IPS DF 4.7 (cell line): Measurements from ENCODE around the gene TTC21A.
"Not testable (repeated sequence)": the region's sequence is repeated elsewhere in the genome, so short reads cannot be mapped to it uniquely, and the experiment has no call there.

Experiments used
- DNase-seq: peaks from one replicate; pipeline ENCODE4 v3.0.0-alpha.2; 2013; ENCODE audit warnings: low spot score; ENCODE audit errors: extremely low read depth

Gene TTC21A

GRCh38 chr3:39149498-39150147 is 42.1 kb downstream of the TTC21A start:
- DNase-seq = no peak

DNA sequence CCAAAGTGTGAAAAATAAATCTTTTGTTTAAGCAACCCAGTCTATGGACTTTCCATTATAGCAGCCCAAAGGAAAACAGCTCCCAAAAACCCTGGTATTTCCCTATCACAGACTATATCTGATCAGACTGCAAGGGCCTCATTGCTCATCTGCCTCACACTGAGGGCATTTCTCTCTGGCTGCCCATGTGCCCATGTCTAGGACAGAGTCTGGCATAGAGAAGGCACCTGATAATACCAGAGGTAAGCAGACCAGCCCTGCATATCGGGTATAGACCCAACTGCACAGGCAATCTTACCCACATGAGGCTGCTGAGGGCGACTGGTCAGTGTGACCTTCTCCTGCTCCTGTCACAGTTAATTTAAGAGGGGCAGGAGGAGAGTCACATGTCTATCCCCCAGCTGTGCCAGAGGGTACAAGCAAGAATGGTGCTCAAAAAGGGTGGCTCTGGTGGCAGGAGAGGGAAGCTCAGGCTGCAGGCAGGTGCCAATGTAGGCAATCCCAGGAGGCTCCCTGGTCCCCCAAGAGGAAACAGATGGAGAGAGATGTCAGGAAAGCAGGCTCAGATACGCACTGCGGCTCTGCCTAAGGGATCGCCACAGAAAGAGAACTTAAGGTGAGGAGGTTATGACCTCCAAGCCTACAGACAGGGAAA is 42.8 kb downstream of the TTC21A start:
- DNase-seq = no peak

DNA sequence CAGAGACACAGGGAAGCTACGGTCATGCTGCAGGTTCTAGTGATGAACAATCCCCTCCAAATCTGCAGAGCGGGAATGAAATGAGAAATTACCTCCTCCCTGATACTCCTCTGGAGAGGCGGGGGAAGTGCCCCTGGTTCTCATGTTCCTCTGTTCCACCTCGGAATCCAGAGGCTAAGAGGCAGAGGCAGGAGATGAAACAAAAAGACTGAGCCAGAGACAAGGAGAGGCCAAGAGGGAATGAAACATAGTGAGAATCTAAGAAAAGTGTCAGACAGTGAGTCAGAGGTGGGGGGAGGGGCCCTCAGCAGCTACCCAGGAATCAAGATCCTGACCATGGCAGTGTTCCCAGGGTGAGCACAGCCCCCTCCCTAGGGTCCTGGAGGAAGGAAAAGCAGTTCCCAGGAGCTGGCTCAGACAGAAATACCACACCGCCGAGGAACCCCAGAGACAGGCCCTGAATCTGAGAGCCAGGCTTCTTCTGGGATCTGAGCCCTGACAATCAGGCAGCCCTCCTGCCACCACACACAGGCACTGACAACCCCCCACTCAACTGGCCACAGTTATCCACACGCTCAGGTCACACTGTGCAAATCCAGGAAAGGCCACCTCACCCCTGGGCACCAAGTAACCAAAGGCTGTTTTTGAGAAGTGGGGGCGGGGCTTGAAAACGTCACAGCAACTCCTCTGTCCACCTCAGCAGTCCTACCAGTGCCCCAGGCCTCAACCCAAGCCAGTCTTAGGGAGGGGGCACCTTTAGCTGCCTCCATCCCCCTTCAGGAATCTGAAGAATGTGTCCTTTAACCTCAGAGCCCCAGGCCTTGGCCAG is 43.5 kb downstream of the TTC21A start:
- DNase-seq = no peak

GRCh38 chr3:39153977-39154279 is 46.4 kb downstream of the TTC21A start:
- no peak for DNase-seq

DNA sequence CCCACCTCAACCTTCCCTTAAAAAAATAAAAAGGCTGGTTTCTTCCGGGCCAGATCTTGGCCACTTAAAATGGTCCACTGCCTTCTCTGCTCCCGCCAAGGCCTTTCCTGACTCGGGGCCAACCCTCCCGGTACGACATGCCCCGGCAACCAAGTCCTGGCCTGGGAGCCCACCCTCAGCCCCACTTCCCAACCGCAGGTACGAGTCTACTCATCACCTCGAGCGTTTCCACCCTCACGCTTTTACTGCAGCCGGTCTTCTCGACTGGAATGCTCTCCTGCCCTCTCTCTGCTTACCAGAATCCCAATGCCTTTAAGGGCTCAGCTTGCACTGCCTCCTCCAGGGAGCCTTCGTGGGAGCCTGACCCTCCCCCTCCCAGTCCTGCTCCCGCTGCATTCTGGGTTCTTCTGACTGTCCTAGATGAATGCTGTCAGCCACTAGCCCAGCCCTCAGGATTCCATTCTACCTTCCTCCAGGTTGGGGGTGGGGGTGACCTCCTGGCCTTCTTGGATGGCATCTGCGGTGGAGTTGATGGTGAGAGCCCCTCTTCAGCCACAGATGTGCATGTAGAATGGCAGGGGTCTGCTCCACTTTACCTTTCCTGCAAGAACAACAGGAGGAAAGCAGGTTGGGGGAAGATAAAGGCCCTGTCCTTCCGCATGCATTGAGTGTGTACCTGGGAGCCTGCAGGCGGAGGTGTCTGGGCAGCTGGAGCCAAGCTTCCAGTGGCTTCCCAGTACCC is 47.0 kb downstream of the TTC21A start:
- no peak for DNase-seq

- DNase-seq = no peak
These were observed 48.9 kb downstream of the TTC21A start for GRCh38 chr3:39156421-39156820.

DNA sequence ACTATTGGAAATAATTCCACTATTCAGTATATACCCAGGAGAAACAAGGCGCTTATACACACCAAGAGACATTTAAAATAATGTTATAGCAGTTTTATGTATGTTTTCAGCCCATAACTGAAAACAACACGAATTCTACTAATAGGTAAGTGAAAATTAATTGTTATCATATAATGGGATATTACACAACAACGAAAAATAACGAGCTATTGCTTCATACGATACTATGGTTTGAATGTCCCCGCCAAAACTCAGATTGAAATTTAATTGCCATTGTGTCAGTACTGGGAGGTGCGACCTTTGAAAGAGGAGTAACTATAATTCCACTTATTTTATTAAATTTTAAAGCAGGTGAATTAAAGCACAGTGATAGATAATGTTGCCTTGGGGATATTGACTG is 49.9 kb downstream of the TTC21A start:
- no peak for DNase-seq

- no peak for DNase-seq
These were observed 50.8 kb downstream of the TTC21A start for GRCh38 chr3:39158148-39158715.

- no peak for DNase-seq
These were observed 56.9 kb downstream of the TTC21A start for GRCh38 chr3:39164414-39164813.

DNA sequence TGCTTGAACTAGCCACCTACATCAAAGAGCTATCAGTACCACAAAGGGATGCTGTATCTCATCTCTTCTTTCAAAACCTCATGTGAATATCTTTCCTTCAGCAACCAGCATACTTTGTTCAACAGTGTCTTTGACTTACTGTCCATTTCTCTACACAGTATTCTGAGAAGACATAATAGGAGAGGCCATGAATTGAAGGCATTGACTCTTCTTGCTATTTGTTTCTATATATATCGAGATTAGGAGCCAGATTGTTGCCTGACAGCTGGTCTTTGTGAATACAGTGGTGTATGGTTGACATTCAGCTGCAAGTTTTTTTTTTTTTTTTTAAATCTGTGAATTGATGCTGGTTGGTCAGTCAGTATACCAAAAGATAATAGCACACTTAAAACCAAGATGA is 58.0 kb downstream of the TTC21A start:
- no peak for DNase-seq

GRCh38 chr3:39166134-39166710 is 58.7 kb downstream of the TTC21A start:
- no peak for DNase-seq

DNA sequence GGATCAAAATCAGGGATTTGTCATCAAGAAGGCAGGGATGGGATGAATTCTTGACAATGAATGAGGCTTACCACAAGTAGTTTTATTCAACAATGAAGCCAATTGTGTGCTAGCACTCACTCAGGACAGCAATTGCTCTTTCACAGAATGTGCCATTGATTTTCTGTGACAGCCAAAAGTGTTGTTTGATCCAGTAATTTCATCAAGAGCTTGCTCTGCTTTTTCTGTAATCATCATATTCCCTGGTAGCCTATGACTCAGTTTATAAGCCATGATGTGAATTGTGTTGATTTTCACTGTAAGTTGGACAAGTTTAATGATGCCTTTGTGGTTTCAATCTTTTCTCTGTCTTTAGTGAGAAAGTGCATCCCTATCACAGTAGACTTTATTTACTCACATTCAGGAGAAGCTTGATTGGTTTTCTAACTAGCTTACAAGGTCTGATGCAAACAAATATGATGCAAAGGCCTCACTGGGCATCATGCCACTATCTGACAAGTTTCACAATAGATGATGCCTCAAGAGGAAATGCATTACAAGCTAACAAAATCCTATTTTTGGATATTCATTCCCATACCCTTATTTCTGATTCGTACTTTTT is 59.6 kb downstream of the TTC21A start:
- no peak for DNase-seq

GRCh38 chr3:39168156-39168780 is 60.8 kb downstream of the TTC21A start:
- no peak for DNase-seq

DNA sequence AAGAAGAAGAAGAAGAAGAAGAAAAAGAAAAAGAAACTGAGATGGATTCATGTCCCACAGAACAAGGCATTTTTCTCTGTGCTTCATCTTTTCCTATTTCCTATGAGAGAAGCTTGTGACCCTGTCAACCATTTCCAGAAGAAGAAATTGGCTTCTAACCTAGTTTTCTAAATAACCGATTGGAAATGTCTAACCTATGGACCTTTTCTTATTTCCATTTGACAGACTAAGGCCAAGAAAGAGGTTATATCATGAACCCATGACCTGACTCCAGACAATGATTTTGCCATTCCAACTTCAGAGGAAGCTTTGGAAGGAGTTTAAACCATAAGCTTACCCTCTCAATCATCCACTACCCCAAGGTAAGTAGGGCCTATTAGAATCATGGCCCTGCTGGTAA is 62.2 kb downstream of the TTC21A start:
- no peak for DNase-seq

GRCh38 chr3:39170461-39170860 is 63.0 kb downstream of the TTC21A start:
- no peak for DNase-seq

- DNase-seq = not testable (repeated sequence)
These were observed 63.4 kb downstream of the TTC21A start for GRCh38 chr3:39170877-39171276.

- DNase-seq = no peak
These were observed 64.4 kb downstream of the TTC21A start for GRCh38 chr3:39171860-39172259.

- no peak for DNase-seq
These were observed 66.0 kb downstream of the TTC21A start for GRCh38 chr3:39173318-39174125.

DNA sequence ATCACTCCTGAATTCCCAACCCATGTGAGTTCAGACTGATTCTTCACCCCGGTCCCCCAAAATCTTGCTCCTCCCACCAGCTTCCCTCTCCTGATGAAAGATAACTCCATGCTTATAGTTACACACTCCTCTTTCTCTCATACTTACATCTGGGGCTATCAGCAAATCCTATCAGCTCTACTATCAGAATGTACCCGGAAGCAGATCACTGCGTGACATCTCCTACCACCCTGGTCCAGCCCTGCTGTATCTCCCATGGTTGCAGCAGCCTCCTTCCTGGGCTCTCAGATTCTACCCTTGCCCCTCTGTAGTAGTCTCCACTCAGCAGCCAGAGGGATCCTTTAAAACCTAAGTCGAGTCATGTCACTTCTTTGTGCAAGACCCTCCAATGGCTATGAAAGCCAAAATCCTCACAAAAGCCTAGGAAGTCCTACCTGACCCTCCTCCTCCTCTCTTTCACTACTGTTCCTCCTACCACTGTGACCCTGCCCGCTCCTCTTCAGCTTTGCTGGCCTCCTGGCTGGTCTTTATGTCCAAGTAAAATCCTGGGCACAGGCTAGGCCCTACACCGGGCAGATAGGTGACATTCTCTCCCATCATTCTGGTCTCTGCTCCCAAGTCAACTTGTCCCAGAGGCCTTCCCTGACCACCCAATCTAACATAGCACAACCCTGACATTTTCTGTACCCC is 68.7 kb downstream of the TTC21A start:
- no peak for DNase-seq
